Measurements from ENCODE around the gene CLMN. TPM values are rescaled to one million over a fixed set of nuclear protein-coding genes. Genes with fewer than 3 reads are reported as not detected.
A peak's percentile ranks its signal among the peaks of the same experiment; 100 is the strongest.

The CLMN gene
- total RNA-seq, 4 donors from 2014 or later: 3.8 to 10.0 (median 5.3) TPM

GRCh38 chr14:95300002-95300696, 19.6 kb downstream of the CLMN start:
- ATAC-seq: no peak
- peaks cover 8% of the 10 kb centered on the region for H3K27me3 ChIP-seq
- no peak overlapping the region for H3K4me3 ChIP-seq
- H3K4me1 ChIP-seq: peaks cover 0 to 23% (median 0%) of the 10 kb centered on the region in 3 donors
- no peak for TF ChIP-seq CTCF (IDR thresholded peaks at IDR 0.05)
- TF ChIP-seq POLR2AphosphoS5 (IDR thresholded peaks at IDR 0.05): no peak
- TF ChIP-seq EP300 (IDR thresholded peaks at IDR 0.05): no peak
- no peak for TF ChIP-seq POLR2A (IDR thresholded peaks at IDR 0.05)
- 59 to 96% methylated on average over 5 to 8 of the region's 12 CpGs for WGBS, 2 donors (ENCODE audit: low coverage in 1 of 2)
- no peaks in the 10 kb centered on the region for H3K36me3 ChIP-seq
- H3K9me3 ChIP-seq: peaks cover 0 to 14% (median 0%) of the 10 kb centered on the region in 3 donors
- H3K27ac ChIP-seq: peak overlapping the region in 3 of 4 donors; percentile 2 to 35 (median 27)

- TF ChIP-seq POLR2AphosphoS5 (IDR thresholded peaks at IDR 0.05) (no peak), CTCF (IDR thresholded peaks at IDR 0.05) (no peak), EP300 (IDR thresholded peaks at IDR 0.05) (no peak), POLR2A (IDR thresholded peaks at IDR 0.05) (no peak)
- peaks cover 0 to 14% (median 0%) of the 10 kb centered on the region in 3 donors for H3K9me3 ChIP-seq
- no peak overlapping the region for H3K27ac ChIP-seq
- peaks cover 0 to 23% (median 0%) of the 10 kb centered on the region in 3 donors for H3K4me1 ChIP-seq
- WGBS, 2 donors (ENCODE audit: low coverage in 1 of 2): 76 to 89% methylated on average over 1 to 2 of the region's 5 CpGs
- peaks cover 17% of the 10 kb centered on the region for H3K27me3 ChIP-seq
- no peaks in the 10 kb centered on the region for H3K36me3 ChIP-seq
- no peak for ATAC-seq
- H3K4me3 ChIP-seq: no peak overlapping the region
These were observed 20.4 kb downstream of the CLMN start for GRCh38 chr14:95299271-95299670.

- Histone ChIP-seq H3K36me3 (no peaks in the 10 kb centered on the region), H3K4me1 (peaks cover 0 to 14% (median 0%) of the 10 kb centered on the region in 3 donors), H3K4me3 (no peak overlapping the region), H3K27me3 (peaks cover 9% of the 10 kb centered on the region), H3K9me3 (peaks cover 0 to 14% (median 0%) of the 10 kb centered on the region in 3 donors), H3K27ac (no peak overlapping the region)
- TF ChIP-seq CTCF (IDR thresholded peaks at IDR 0.05): no peak
- TF ChIP-seq POLR2AphosphoS5 (IDR thresholded peaks at IDR 0.05): no peak
- no peak for TF ChIP-seq POLR2A (IDR thresholded peaks at IDR 0.05)
- no peak for TF ChIP-seq EP300 (IDR thresholded peaks at IDR 0.05)
- ATAC-seq: no peak
- 81 to 89% methylated on average over 3 to 7 of the region's 8 CpGs for WGBS, 2 donors (ENCODE audit: low coverage in 1 of 2)
These were observed 21.9 kb downstream of the CLMN start for GRCh38 chr14:95297832-95298231.

- TF ChIP-seq POLR2AphosphoS5 (IDR thresholded peaks at IDR 0.05): no peak
- no peak overlapping the region for H3K27ac ChIP-seq
- H3K4me1 ChIP-seq: peaks cover 0 to 13% (median 0%) of the 10 kb centered on the region in 3 donors
- peaks cover 0 to 14% (median 0%) of the 10 kb centered on the region in 3 donors for H3K9me3 ChIP-seq
- 87 to 100% methylated on average over 2 to 3 of the region's 5 CpGs for WGBS, 2 donors (ENCODE audit: low coverage in 1 of 2)
- no peaks in the 10 kb centered on the region for H3K36me3 ChIP-seq
- H3K27me3 ChIP-seq: peaks cover 9% of the 10 kb centered on the region
- ATAC-seq: no peak
- H3K4me3 ChIP-seq: no peak overlapping the region
These were observed 22.7 kb downstream of the CLMN start for GRCh38 chr14:95296966-95297365.

GRCh38 chr14:95295600-95296376, 23.9 kb downstream of the CLMN start:
- Histone ChIP-seq H3K9me3 (peaks cover 0 to 14% (median 0%) of the 10 kb centered on the region in 3 donors), H3K4me3 (no peak overlapping the region), H3K36me3 (no peaks in the 10 kb centered on the region), H3K27ac (no peak overlapping the region), H3K4me1 (peaks cover 0 to 25% (median 9%) of the 10 kb centered on the region in 3 donors), H3K27me3 (peaks cover 12% of the 10 kb centered on the region)
- no peak for ATAC-seq
- no peak for TF ChIP-seq POLR2A (IDR thresholded peaks at IDR 0.05)
- TF ChIP-seq EP300 (IDR thresholded peaks at IDR 0.05): no peak
- TF ChIP-seq CTCF (IDR thresholded peaks at IDR 0.05): no peak
- TF ChIP-seq POLR2AphosphoS5 (IDR thresholded peaks at IDR 0.05): no peak
- WGBS, 2 donors (ENCODE audit: low coverage in 1 of 2): 89 to 97% methylated on average over 1 to 4 of the region's 6 CpGs

Measured in gastroesophageal sphincter (tissue), 4 donors.